K562 (cell line): Measurements from ENCODE around the gene MTPN. TPM values are rescaled to one million over a fixed set of nuclear protein-coding genes. Genes with fewer than 3 reads are reported as not detected.
A peak's percentile ranks its signal among the peaks of the same experiment; 100 is the strongest.

Source experiments
- ATAC-seq: fragments of 200-7000 bp; cut with Tn5 transposase; 3 replicates; pipeline ENCODE4 v1.9.1; 2020; ENCODE audit warnings: moderate library complexity
- BruUV-seq: library from RNA; stranded (reverse); fragments of 400-500 nt; replicated peaks from 2 replicates; lab custom pipeline; 2021; lab: Mats Ljungman, UMichigan
- CTCF ChIA-PET: fragments of 300-600 bp; formaldehyde crosslinking; extraction: SDS; loops from one replicate; lab custom pipeline; 2021; ENCODE audit warnings: low intra/inter-chr PET ratio; lab: Yijun Ruan, JAX
- POLR2A ChIA-PET: fragments of 300-600, 350-650 bp; sonication (Branson Sonifier 250); formaldehyde crosslinking; extraction: SDS; loops from one replicate; lab custom pipeline; 2021; ENCODE audit warnings: antibody characterized with exemption, inconsistent platforms; lab: Yijun Ruan, JAX
- DNase-seq, 4 experiments: peaks; one replicate each; pipeline versions ENCODE4 v3.0.0 to v3.0.0-alpha.2; 2011 to 2018; ENCODE audit warnings: low spot score in 3 of 4, mixed read lengths in 3 of 4; ENCODE audit errors: extremely low read depth in 1 of 4
- FAIRE-seq: peaks from 2 replicates; lab custom pipeline; 2011; peaks lifted over from hg19 to GRCh38; lab: Jason Lieb, UNC
- H2AFZ ChIP-seq: 2 replicates; pipeline ENCODE4 v1.6.0; 2011; ENCODE audit warnings: low read depth, low read length, control low read depth, inconsistent platforms
- H3K27ac ChIP-seq: fragments of 200-600 bp; 3 replicates; pipeline ENCODE4 v1.8.0; 2011; ENCODE audit warnings: low read depth, mild to moderate bottlenecking, control low read depth, inconsistent platforms, low read length, moderate library complexity, mixed read lengths; ENCODE audit errors: extremely low read depth
- H3K27me3 ChIP-seq, 2 experiments: fragments of 300-600 bp in 1 of 2; 2 replicates in 1 of 2; 3 replicates in 1 of 2; pipeline versions ENCODE4 v1.6.0 to v1.8.0; 2011; ENCODE audit warnings: inconsistent platforms in 2 of 2, low read length in 2 of 2, mild to moderate bottlenecking in 1 of 2, mixed read lengths in 1 of 2, moderate library complexity in 1 of 2; ENCODE audit not compliant: control insufficient read depth in 2 of 2, insufficient read depth in 2 of 2
- H3K36me3 ChIP-seq: fragments of 300-600 bp; 3 replicates; pipeline ENCODE4 v1.8.0; 2011; ENCODE audit warnings: mild to moderate bottlenecking, low read length, inconsistent platforms; ENCODE audit not compliant: control insufficient read depth, insufficient read depth
- H3K4me1 ChIP-seq, 2 experiments: fragments of 200-600 bp in 1 of 2; replicated peaks in 1 of 2; 2 replicates in 1 of 2; 3 replicates in 1 of 2; pipeline versions ENCODE4 v1.5.1 to v1.8.0; 2011; ENCODE audit warnings: inconsistent platforms in 2 of 2, low read length in 2 of 2, mild to moderate bottlenecking in 1 of 2, mixed read lengths in 1 of 2, moderate library complexity in 1 of 2; ENCODE audit not compliant: control insufficient read depth in 2 of 2, insufficient read depth in 2 of 2
- H3K4me2 ChIP-seq: 2 replicates; pipeline ENCODE4 v1.6.1; 2011; ENCODE audit warnings: low read length, control low read depth, inconsistent platforms, mixed read lengths; ENCODE audit not compliant: insufficient read depth
- H3K4me3 ChIP-seq: fragments of 200-600 bp; sonication (generic), shearing (Covaris generic); 2 replicates; pipeline ENCODE4 v1.5.1; 2016; ENCODE audit warnings: control low read depth, inconsistent platforms
- H3K79me2 ChIP-seq: fragments of 200-600 bp; 3 replicates; pipeline ENCODE4 v1.8.0; 2011; ENCODE audit warnings: low read length, inconsistent platforms; ENCODE audit not compliant: control insufficient read depth, insufficient read depth
- H3K9ac ChIP-seq, 2 experiments: 2 replicates each; pipeline versions ENCODE4 v1.6.0 to v1.6.1; 2011; ENCODE audit warnings: low read depth in 2 of 2, low read length in 2 of 2, control low read depth in 1 of 2, inconsistent platforms in 1 of 2, mild to moderate bottlenecking in 1 of 2, mixed read lengths in 1 of 2; ENCODE audit not compliant: insufficient read depth in 1 of 2
- H3K9me1 ChIP-seq: one replicate; pipeline ENCODE4 v1.6.0; 2011; ENCODE audit warnings: inconsistent platforms, mild to moderate bottlenecking, low read length, moderate library complexity; ENCODE audit not compliant: control insufficient read depth, insufficient read depth
- H3K9me3 ChIP-seq: replicated peaks from 2 replicates; pipeline ENCODE4 v1.5.1; 2011; ENCODE audit warnings: low read depth, low read length, inconsistent platforms; ENCODE audit not compliant: control insufficient read depth, insufficient read depth
- H4K20me1 ChIP-seq: replicated peaks from 2 replicates; pipeline ENCODE4 v1.6.1; 2011; ENCODE audit warnings: low read length, inconsistent platforms, mixed read lengths; ENCODE audit not compliant: control insufficient read depth, insufficient read depth
- ELF2 ChIP-seq: fragments of 250-450 bp; sonication (Bioruptor Pico); IDR thresholded peaks from 2 replicates; pipeline ENCODE4 v1.5.0; 2021; ENCODE audit warnings: mild to moderate bottlenecking
- MIER1 ChIP-seq: fragments of 450-650 bp; IDR thresholded peaks from 2 replicates; pipeline ENCODE4 v1.6.1; 2016; ENCODE audit warnings: antibody characterized with exemption, mild to moderate bottlenecking, low read depth
- MXI1 ChIP-seq: IDR thresholded peaks from 2 replicates; pipeline ENCODE4 v1.6.1; 2011; ENCODE audit warnings: low read depth, mild to moderate bottlenecking, improper control_type of control experiment, low read length
- NFIC ChIP-seq: fragments of 450-650 bp; IDR thresholded peaks from 2 replicates; pipeline ENCODE4 v1.6.1; 2017; ENCODE audit warnings: mild to moderate bottlenecking, inconsistent platforms
- PBX2 ChIP-seq, 2 experiments: IDR thresholded peaks in 1 of 2; conservative IDR thresholded peaks in 1 of 2; 2 replicates each; pipeline ENCODE4 v1.6.1; 2016; ENCODE audit warnings: low read depth in 2 of 2, mild to moderate bottlenecking in 1 of 2, missing compliant biosample characterization in 1 of 2, missing genetic modification characterization in 1 of 2, moderate library complexity in 1 of 2
- PKNOX1 ChIP-seq: fragments of 450-650 bp; IDR thresholded peaks from 2 replicates; pipeline ENCODE4 v1.6.1; 2016
- RHOXF2B ChIP-seq: fragments of 250-450 bp; sonication (Bioruptor Pico); conservative IDR thresholded peaks from 2 replicates; pipeline ENCODE4 v1.5.1; 2021
- SAFB2 ChIP-seq: fragments of 200-400 bp; formaldehyde crosslinking; IDR thresholded peaks from 2 replicates; pipeline ENCODE4 v1.6.1; 2018; ENCODE audit warnings: borderline replicate concordance, low read length, low read depth, moderate library complexity; ENCODE audit not compliant: severe bottlenecking
- SFPQ ChIP-seq: fragments of 200-400 bp; formaldehyde crosslinking; IDR thresholded peaks from 2 replicates; pipeline ENCODE4 v1.6.1; 2017; ENCODE audit warnings: mild to moderate bottlenecking, low read depth, low read length, moderate library complexity
- SIX5 ChIP-seq, 2 experiments: IDR thresholded peaks; 2 replicates each; pipeline ENCODE4 v1.6.1; 2011; ENCODE audit warnings: low read length in 2 of 2, borderline replicate concordance in 1 of 2, low read depth in 1 of 2, mild to moderate bottlenecking in 1 of 2, moderate library complexity in 1 of 2; ENCODE audit not compliant: insufficient read depth in 1 of 2
- XRCC3 ChIP-seq: fragments of 450-650 bp; IDR thresholded peaks from 2 replicates; pipeline ENCODE4 v1.6.1; 2017; ENCODE audit warnings: mild to moderate bottlenecking, moderate library complexity
- ZNF12 ChIP-seq: sonication (generic); formaldehyde crosslinking; IDR thresholded peaks from 2 replicates; pipeline ENCODE4 v1.4.0; 2020; ENCODE audit warnings: mild to moderate bottlenecking, missing genetic modification reagents
- ZNF561 ChIP-seq: fragments of 450-650 bp; formaldehyde crosslinking; conservative IDR thresholded peaks from 2 replicates; pipeline ENCODE4 v1.4.0; 2020; ENCODE audit warnings: mild to moderate bottlenecking, moderate library complexity
- ZNF583 ChIP-seq: fragments of 250-450 bp; sonication (Bioruptor Pico); IDR thresholded peaks from 2 replicates; pipeline ENCODE4 v1.4.0; 2020
- ZZZ3 ChIP-seq: fragments of 450-650 bp; IDR thresholded peaks from 2 replicates; pipeline ENCODE4 v1.6.1; 2016; ENCODE audit warnings: antibody characterized with exemption, mild to moderate bottlenecking, moderate library complexity
- WGBS: fragments of 100-300 bp; shearing (Covaris generic); methylation state at CpG from one replicate; pipeline ENCODE4 v1.1.6; 2016; ENCODE audit warnings: low coverage, mixed read lengths; ENCODE audit not compliant: insufficient coverage; ENCODE audit errors: missing lambda C conversion rate; 5-methylcytosine and 5-hydroxymethylcytosine counted together
- in situ Hi-C: fragments of 300-500 bp; cut with MboI; formaldehyde crosslinking; loops from 4 replicates; pipeline ENCODE4 v1.15.0; 2018; ENCODE audit warnings: inconsistent platforms, mixed read lengths
- intact Hi-C: fragments of 100-400 bp; cut with micrococcal nuclease; formaldehyde crosslinking; loops from 2 replicates; pipeline ENCODE4 v1.14.2; 2022
- polyA plus RNA-seq, 8 experiments: library from polyadenylated mRNA; depleted of rRNA in 4 of 8; stranded (reverse) in 5 of 8; unstranded in 3 of 8; fragments of >200 nt; fragmentation: Nextera tagmentation in 2 of 8; fragmentation: Illumina TruSeq in 1 of 8; extraction: Ambion mirVana in 2 of 8; extraction: Trizol in 1 of 8; gene quantifications; 2 replicates each; pipeline versions ENCODE4 v1.2.1 to v1.2.3, GENCODE V29; 2011 to 2014; ENCODE audit warnings: inconsistent platforms in 1 of 8, missing spikeins in 1 of 8
- total RNA-seq, 7 experiments: library from RNA; depleted of rRNA in 6 of 7; stranded (reverse); fragments of >200 nt in 6 of 7; fragmentation: Illumina TruSeq in 2 of 7; extraction: Trizol in 2 of 7; gene quantifications; 2 replicates each; pipeline versions ENCODE4 v1.2.1 to v1.2.3, GENCODE V29; 2011 to 2021; ENCODE audit warnings: low replicate concordance in 1 of 7

MTPN gene
- total and polyA plus RNA-seq, 9 of the 15 experiments (the other 6 are each of a cell fraction or from before 2014, with no cell fraction given): 68.5 to 261 (median 156) TPM

GRCh38 chr7:135889823-135890222 lies 87.3 kb downstream of the MTPN start:
- Histone ChIP-seq H3K36me3 (no peaks in the 10 kb centered on the region), H3K9ac (no peak overlapping the region), H3K9me1 (no peaks in the 10 kb centered on the region), H3K9me3 (no peaks in the 10 kb centered on the region), H3K4me3 (no peak overlapping the region), H4K20me1 (no peaks in the 10 kb centered on the region), H3K4me2 (no peak overlapping the region), H3K79me2 (no peaks in the 10 kb centered on the region), H2AFZ (no peak overlapping the region), H3K27ac (no peak overlapping the region), H3K27me3 (peaks cover 0 to 7% of the 10 kb centered on the region in 2 experiments; a peak in 2 of 5 replicates), H3K4me1 (peaks cover 0 to 4% of the 10 kb centered on the region in 2 experiments; a peak in 2 of 5 replicates)
- ATAC-seq (no peak), DNase-seq (no peak), FAIRE-seq (no peak)
- 22% methylated on average over 6 of the region's 6 CpGs for WGBS
- in situ Hi-C loops (no loop called here), intact Hi-C loops (no loop called here)
- BruUV-seq: no TSS peak
- POLR2A ChIA-PET: interaction anchor here (0.8 kb wide), 1 partner anchor 607 kb away, joined by 3 read pairs; no protein-coding TSS in a partner anchor
- CTCF ChIA-PET: no interaction called here
- TF ChIP-seq XRCC3: no peak
- no peak for TF ChIP-seq MIER1
- TF ChIP-seq ZNF12 (CRISPR knock-in tag): no peak
- no peak for TF ChIP-seq SFPQ
- TF ChIP-seq ELF2 (CRISPR knock-in tag): no peak
- TF ChIP-seq PKNOX1: peak; percentile 55
- no peak for TF ChIP-seq ZNF583 (CRISPR knock-in tag)
- TF ChIP-seq PBX2 (CRISPR knock-in tag; IDR thresholded peaks at IDR 0.05; ENCODE audit: low read depth): no peak
- TF ChIP-seq PBX2 (tag; conservative IDR thresholded peaks at IDR 0.05; ENCODE audit: low read depth): peak; percentile 80
- no peak for TF ChIP-seq NFIC
- no peak for TF ChIP-seq SIX5 (IDR thresholded peaks at IDR 0.05; ENCODE audit: borderline replicate concordance in 1 of 2, insufficient read depth in 1 of 2, low read depth in 1 of 2, low read length in 2 of 2)
- no peak for TF ChIP-seq ZZZ3
- no peak for TF ChIP-seq ZNF561 (CRISPR knock-in tag)
- no peak for TF ChIP-seq RHOXF2B (CRISPR knock-in tag)
- TF ChIP-seq MXI1: no peak
- TF ChIP-seq SAFB2: no peak
